Mucosa of descending colon (tissue), 3 donors: ENCODE data around the gene PDZK1IP1. TPM values are rescaled to one million over a fixed set of nuclear protein-coding genes. Genes with fewer than 3 reads are reported as not detected.

Experiments used
- ATAC-seq: fragments of 200-7000 bp; cut with Tn5 transposase; one replicate; pipeline ENCODE4 v1.9.1; 2020; ENCODE audit warnings: mild to moderate bottlenecking, moderate library complexity
- DNase-seq, 3 donors: peaks; one replicate each; pipeline ENCODE4 v3.0.0-alpha.2; 2020
- H3K36me3 ChIP-seq: fragments of 200-600 bp; one replicate; pipeline ENCODE4 v1.8.0; 2021; ENCODE audit warnings: low read depth, mild to moderate bottlenecking
- H3K4me1 ChIP-seq: fragments of 200-600 bp; one replicate; pipeline ENCODE4 v1.8.0; 2021; ENCODE audit warnings: low read depth, mild to moderate bottlenecking
- H3K4me3 ChIP-seq: fragments of 200-600 bp; one replicate; pipeline ENCODE4 v1.8.0; 2021; ENCODE audit warnings: mild to moderate bottlenecking
- H3K9me3 ChIP-seq: fragments of 200-600 bp; one replicate; pipeline ENCODE4 v1.8.0; 2021; ENCODE audit warnings: mild to moderate bottlenecking
- intact Hi-C, 2 donors: fragments of 100-400 bp; cut with DNase I in 1 of 2; cut with micrococcal nuclease in 1 of 2; formaldehyde crosslinking; loops; one replicate each; pipeline versions ENCODE4 v1.11.0 to v1.11.1; 2022; cut with DNase I, micrococcal nuclease
- total RNA-seq, 3 donors: library from RNA; stranded (reverse); fragmentation: NEBNext Ultra II Directional in 2 of 3; extraction: Animal tissue kit (Norgen Biotek cat#: 25700) in 2 of 3; gene quantifications; one replicate each; pipeline versions ENCODE4 v1.2.1 to v1.2.4, GENCODE V29; 2021 to 2023
- TF ChIP-seq, protein P1 (sequence below): fragments of 200-600 bp; IDR thresholded peaks from one replicate; pipeline ENCODE4 v1.8.0; 2022; ENCODE audit warnings: antibody characterized with exemption, mild to moderate bottlenecking
- donor health status: DM: no; HTN: no; CAD: no; lungs with moderate emphysema.
- donor health status: DM: no; HTN: no; CAD: no.
- donor health status: DM: no; HTN: yes; CAD: no.

PDZK1IP1 gene
- total RNA-seq, 3 donors from 2014 or later, result 40.9 to 173 (median 64.4) TPM

DNA sequence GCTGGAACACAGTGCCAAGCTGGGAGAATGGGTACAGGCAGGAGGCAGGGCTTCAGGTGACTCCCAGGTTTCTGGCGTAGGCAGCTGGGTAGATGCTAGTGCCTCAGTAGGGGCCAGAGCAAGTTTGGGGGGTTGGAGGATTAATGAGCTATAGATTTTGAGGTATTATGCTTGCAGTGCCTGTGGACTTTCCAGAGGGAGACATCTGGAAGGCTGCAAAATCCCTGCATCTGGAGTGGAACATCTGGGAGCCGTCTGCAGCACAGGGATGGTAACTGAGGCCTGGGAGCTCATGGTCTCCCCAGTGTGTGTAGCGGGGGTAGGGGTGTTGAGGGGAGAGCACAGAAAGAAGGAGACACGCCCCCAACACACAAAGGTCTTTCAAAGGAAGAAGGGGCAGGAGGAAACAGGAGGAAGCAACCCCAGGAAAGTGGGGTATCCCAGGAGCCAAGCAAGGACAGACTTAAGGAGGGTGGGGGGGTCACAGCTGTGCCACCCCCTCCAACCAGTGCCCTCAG is 2.2 kb upstream of the PDZK1IP1 start:
- peak in 1 of 3 donors; percentile 73 for DNase-seq
- Histone ChIP-seq H3K36me3 (no peaks in the 10 kb centered on the region), H3K4me1 (peaks cover 23% of the 10 kb centered on the region), H3K4me3 (no peak overlapping the region), H3K9me3 (no peaks in the 10 kb centered on the region)
- no peak for ATAC-seq
- TF ChIP-seq, protein P1, sequence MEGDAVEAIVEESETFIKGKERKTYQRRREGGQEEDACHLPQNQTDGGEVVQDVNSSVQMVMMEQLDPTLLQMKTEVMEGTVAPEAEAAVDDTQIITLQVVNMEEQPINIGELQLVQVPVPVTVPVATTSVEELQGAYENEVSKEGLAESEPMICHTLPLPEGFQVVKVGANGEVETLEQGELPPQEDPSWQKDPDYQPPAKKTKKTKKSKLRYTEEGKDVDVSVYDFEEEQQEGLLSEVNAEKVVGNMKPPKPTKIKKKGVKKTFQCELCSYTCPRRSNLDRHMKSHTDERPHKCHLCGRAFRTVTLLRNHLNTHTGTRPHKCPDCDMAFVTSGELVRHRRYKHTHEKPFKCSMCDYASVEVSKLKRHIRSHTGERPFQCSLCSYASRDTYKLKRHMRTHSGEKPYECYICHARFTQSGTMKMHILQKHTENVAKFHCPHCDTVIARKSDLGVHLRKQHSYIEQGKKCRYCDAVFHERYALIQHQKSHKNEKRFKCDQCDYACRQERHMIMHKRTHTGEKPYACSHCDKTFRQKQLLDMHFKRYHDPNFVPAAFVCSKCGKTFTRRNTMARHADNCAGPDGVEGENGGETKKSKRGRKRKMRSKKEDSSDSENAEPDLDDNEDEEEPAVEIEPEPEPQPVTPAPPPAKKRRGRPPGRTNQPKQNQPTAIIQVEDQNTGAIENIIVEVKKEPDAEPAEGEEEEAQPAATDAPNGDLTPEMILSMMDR, result no peak
- intact Hi-C loops, result loop anchor here in 1 of 2 donors (10.0 kb wide), 1 partner anchor 523 kb away; no protein-coding TSS in a partner anchor

DNA sequence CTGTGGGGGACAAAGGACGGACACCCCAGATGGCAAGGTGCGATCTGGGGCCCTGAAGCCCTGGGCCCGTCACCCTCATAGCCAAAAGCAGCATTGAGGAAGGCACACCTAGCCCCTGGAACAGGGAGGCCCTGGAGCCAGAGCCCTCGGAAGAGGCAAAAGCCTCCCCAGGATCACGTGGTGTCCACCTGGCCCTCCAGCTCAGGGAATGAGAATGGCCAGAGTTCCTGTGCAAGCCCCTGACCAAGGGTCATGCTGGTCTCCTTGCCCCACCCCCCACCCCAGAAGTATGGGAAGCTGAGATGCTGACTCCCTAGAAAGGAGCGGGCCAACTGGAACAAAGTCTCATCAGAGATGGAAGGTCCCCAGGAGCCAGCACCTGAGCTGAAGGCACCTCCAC is 1.0 kb upstream of the PDZK1IP1 start:
- H3K4me3 ChIP-seq, result no peak overlapping the region
- no peaks in the 10 kb centered on the region for H3K9me3 ChIP-seq
- intact Hi-C loops, result loop anchor here in 1 of 2 donors (10.0 kb wide), 1 partner anchor 524 kb away; no protein-coding TSS in a partner anchor
- no peaks in the 10 kb centered on the region for H3K36me3 ChIP-seq
- no peak for ATAC-seq
- TF ChIP-seq, protein P1, result no peak
- peaks cover 23% of the 10 kb centered on the region for H3K4me1 ChIP-seq
- no peak for DNase-seq

DNA sequence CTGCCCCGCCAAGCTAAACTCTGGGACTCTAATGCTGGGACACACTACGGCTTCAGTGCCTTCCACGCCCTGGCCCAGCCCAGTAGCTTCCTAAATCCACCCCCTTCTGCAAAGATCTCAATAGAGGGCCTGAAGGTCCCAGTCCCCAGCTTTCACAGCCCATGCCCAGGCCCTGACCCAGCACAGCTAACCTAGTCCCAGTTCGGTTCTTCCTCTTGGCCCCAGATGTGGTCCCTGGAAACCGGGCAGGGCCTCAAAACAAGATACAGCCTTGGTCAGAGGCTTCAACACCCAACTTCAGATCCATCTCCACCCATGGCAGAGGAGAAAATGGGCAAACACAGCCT is 646 bp upstream of the PDZK1IP1 start:
- ATAC-seq (no peak), DNase-seq (no peak)
- intact Hi-C loops, result loop anchor here in 1 of 2 donors (10.0 kb wide), 1 partner anchor 524 kb away; no protein-coding TSS in a partner anchor
- Histone ChIP-seq H3K9me3 (no peaks in the 10 kb centered on the region), H3K4me3 (no peak overlapping the region), H3K36me3 (no peaks in the 10 kb centered on the region), H3K4me1 (peaks cover 23% of the 10 kb centered on the region)
- TF ChIP-seq, protein P1, result no peak

DNA sequence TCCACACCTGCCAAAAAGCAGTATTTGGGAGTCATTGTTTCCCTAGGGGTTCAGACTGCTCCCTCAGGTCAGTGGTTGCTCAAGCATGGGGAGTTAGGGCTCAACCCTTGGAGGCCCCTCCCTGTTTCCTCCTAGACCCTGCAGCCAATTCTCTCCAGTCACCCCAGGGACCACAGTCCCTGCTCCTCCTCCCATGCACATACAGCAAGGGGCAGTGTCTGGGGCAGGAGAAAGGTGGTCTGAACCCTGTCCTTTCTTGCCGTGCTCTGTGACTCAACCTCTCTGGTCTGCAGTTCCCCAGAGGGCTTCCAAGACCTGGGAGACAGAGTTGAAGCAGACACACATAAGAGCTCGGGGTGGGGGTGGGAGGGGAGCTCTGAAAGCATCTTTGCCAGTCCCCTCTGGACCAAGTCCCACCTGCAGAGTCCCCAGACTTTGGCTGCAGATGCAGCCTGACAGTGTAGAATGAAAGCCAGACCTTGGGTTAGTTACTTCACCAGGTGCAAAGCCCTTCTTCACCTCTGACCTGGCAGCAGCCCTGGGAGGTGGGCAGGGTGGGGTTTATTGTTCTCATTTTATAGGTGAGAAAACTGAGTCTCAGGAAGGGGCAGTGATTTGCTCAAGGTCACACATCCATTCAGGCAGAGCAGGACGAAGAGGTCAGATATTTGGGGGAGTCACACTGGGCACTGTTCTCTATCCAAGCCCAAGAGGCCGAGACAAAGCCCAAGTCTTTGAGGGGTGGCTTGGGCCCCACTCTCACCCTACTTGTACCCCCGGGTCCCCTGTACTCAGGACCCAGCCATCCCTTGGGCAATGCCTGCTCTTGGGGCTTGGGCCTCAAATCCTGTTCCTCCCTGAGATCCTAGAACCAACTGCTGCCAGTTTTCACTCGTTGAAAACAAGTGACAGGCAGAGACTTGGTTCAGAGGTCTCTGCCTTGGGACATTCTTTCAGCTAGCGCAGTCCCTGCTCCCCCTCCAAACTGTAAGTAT is 748 bp downstream of the PDZK1IP1 start:
- peaks cover 23% of the 10 kb centered on the region for H3K4me1 ChIP-seq
- no peaks in the 10 kb centered on the region for H3K36me3 ChIP-seq
- no peak for ATAC-seq
- no peak overlapping the region for H3K4me3 ChIP-seq
- intact Hi-C loops, result no loop called here
- no peaks in the 10 kb centered on the region for H3K9me3 ChIP-seq
- DNase-seq, result no peak
- TF ChIP-seq, protein P1, result no peak

DNA sequence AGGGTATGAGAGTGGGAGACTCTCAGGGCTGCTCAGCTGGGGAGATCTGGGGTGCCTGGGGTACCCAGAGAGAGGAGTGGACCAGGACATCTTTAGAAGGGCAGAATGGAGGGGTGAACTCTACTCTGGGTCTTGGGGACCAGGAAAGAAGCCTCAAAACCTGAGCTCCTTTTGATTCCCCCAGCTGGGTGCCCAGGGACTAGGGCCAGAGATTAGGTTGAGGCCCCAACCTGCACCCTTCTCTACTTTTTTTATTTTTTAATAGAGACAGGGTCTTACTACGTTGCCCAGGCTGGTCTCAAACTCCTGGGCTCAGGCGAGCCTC is 1.9 kb downstream of the PDZK1IP1 start:
- intact Hi-C loops, result no loop called here
- TF ChIP-seq, protein P1, result no peak
- ATAC-seq (no peak), DNase-seq (no peak)
- H3K9me3 ChIP-seq, result no peaks in the 10 kb centered on the region
- no peak overlapping the region for H3K4me3 ChIP-seq
- no peaks in the 10 kb centered on the region for H3K36me3 ChIP-seq
- H3K4me1 ChIP-seq, result peaks cover 21% of the 10 kb centered on the region
